IPS-20b (cell line): ENCODE measurements around the gene KCNK5.

ENCODE experiments used
- H3K27ac ChIP-seq: one replicate; pipeline ENCODE4 v1.5.1; 2013; ENCODE audit warnings: low read length
- H3K27me3 ChIP-seq: 2 replicates; pipeline ENCODE4 v1.6.1; 2013; ENCODE audit warnings: mild to moderate bottlenecking, low read length, inconsistent platforms; ENCODE audit not compliant: insufficient read depth
- H3K36me3 ChIP-seq: 2 replicates; pipeline ENCODE4 v1.6.1; 2013; ENCODE audit warnings: low read depth, mild to moderate bottlenecking, inconsistent platforms, low read length, moderate library complexity; ENCODE audit not compliant: insufficient read depth
- H3K4me1 ChIP-seq: 2 replicates; pipeline ENCODE4 v1.6.1; 2013; ENCODE audit warnings: mild to moderate bottlenecking, control low read depth, inconsistent platforms, low read length, moderate library complexity; ENCODE audit not compliant: insufficient read depth
- H3K4me3 ChIP-seq: 2 replicates; pipeline ENCODE4 v1.5.1; 2013; ENCODE audit warnings: mild to moderate bottlenecking, low read length, inconsistent platforms
- H3K9ac ChIP-seq: 2 replicates; pipeline ENCODE4 v1.6.1; 2013; ENCODE audit warnings: low read depth, mild to moderate bottlenecking, inconsistent platforms, low read length, moderate library complexity
- H3K9me3 ChIP-seq: 2 replicates; pipeline ENCODE4 v1.6.1; 2013; ENCODE audit warnings: mild to moderate bottlenecking, low read depth, low read length, inconsistent platforms; ENCODE audit not compliant: insufficient read depth

Gene KCNK5, protein sequence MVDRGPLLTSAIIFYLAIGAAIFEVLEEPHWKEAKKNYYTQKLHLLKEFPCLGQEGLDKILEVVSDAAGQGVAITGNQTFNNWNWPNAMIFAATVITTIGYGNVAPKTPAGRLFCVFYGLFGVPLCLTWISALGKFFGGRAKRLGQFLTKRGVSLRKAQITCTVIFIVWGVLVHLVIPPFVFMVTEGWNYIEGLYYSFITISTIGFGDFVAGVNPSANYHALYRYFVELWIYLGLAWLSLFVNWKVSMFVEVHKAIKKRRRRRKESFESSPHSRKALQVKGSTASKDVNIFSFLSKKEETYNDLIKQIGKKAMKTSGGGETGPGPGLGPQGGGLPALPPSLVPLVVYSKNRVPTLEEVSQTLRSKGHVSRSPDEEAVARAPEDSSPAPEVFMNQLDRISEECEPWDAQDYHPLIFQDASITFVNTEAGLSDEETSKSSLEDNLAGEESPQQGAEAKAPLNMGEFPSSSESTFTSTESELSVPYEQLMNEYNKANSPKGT

DNA sequence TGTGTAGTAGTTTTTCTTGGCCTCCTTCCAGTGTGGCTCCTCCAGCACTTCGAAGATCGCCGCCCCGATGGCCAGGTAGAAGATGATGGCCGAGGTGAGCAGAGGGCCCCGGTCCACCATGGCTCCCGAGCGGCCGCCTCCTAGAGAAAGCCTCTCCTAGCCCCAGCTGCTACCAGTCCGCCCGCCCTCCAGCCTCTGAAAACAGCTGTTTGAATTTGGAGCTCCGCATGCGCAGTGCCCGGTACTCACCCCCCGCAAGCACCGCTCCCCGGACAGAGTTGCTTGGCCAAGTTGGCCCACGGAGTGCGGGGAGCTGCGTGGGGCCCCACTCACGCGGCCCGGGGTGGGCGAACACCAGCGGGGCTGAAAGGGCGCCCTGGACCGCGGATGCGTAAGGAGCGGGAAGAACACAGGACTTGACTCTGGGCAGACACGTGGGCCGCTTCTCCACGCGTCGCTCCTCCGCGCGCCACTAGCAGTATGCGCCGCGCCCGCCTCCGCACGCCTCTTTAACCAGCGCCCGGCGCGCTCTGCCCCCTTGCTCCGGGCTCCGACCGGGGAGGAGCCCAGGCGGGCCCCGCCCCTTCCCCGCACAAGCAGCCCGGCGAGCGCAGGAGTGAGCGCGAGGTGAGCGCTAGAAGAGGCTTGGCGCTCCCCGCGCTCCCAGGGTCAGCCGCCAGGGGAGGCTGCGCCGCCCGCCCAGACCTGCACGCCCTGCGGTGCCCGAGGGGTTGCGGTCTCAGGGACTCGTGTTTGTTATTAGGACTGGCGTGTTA lies at the start of gene KCNK5:
Gene KCNK5, minus strand, starts transcription at position 484 of the 776 bp plus-strand sequence. Its CDS starts 364 bp downstream, at position 120.
- H3K27ac ChIP-seq = no peak within 1 kb of the TSS
- H3K9me3 ChIP-seq = no peaks in the 10 kb centered on the region
- peak within 1 kb of the TSS; percentile 80 for H3K4me3 ChIP-seq
- H3K36me3 ChIP-seq = peaks cover 6% of the 10 kb centered on the region; the same call in 1 of the 2 replicates
- H3K4me1 ChIP-seq = peaks cover 40% of the 10 kb centered on the region
- H3K9ac ChIP-seq = peak within 1 kb of the TSS; percentile 85
- H3K27me3 ChIP-seq = peaks cover 16% of the 10 kb centered on the region

DNA sequence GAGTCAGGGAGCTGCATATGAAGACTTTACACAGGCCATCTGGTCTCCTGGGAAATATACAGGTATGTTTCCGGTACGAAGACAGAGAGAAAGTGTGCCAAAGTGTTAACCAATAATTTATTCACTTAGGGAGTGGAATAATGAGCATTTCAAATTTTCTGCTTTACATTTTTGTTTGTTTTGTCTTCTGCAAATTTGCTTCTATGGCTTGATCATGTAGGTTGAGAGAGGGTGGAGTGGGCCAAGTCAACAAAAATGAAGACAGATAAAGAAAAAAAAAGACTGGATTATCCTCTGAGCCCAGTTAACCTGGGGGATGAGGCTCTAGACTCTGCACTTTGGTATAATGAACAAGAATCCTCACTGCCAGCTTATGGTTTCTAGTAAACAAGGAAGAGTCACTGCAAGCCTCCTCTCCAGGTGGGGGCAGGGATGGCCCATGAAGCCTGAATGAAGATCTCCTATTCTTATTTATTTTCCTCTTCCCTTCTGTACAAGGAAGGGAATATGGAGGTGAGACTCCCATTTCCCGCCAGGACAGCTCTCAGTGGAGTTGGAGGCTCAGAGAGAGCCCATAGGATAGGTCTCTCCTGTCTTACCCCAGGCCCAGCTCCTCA lies 47.2 kb upstream of the KCNK5 start:
- Histone ChIP-seq H3K4me1 (peaks cover 15% of the 10 kb centered on the region), H3K27ac (no peak overlapping the region), H3K36me3 (no peaks in the 10 kb centered on the region), H3K9ac (no peak overlapping the region), H3K9me3 (no peaks in the 10 kb centered on the region), H3K4me3 (no peak overlapping the region), H3K27me3 (no peaks in the 10 kb centered on the region)

DNA sequence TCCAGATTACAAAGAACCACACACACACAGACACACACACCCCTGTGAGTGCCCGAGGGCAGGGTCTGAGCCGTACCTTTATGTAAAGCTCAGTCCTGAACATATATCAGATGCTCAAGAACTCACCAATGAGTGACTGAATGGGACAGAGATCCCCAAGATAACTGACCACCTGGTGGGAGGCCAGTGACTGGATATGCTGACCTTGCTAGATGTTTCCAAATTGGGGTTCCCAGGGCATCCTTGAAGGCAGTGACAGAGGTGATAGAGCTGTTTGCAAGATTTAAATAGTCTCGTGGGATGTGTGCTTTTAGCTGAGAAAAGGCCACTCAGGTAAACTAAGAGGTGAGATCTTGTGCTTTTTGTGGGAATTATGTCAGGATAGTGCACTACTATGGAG lies 45.6 kb upstream of the KCNK5 start:
- no peak overlapping the region for H3K27ac ChIP-seq
- no peaks in the 10 kb centered on the region for H3K9me3 ChIP-seq
- no peaks in the 10 kb centered on the region for H3K36me3 ChIP-seq
- H3K27me3 ChIP-seq = no peaks in the 10 kb centered on the region
- H3K4me1 ChIP-seq = peaks cover 15% of the 10 kb centered on the region
- H3K4me3 ChIP-seq = no peak overlapping the region
- H3K9ac ChIP-seq = no peak overlapping the region

DNA sequence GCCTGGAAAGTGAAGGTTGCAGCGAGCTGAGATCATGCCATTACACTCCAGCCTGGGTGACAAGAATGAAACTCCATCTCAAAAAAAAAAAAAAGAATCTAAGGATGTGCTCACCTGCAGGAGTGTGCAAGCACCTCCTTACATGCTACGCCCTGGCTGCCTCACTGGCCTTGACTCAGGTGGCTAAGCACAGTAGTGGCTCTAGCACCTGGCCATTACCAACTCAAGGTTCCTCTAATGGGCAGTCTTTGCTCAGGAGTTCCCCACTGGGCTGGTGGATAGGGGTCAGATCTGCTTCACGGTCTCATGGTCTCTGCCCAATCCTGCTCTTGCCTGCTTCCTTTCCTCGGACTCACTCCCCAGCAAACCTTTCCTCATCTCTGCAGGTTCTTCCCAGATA lies 45.2 kb upstream of the KCNK5 start:
- no peaks in the 10 kb centered on the region for H3K36me3 ChIP-seq
- H3K4me1 ChIP-seq = peaks cover 15% of the 10 kb centered on the region
- H3K27me3 ChIP-seq = no peaks in the 10 kb centered on the region
- no peak overlapping the region for H3K9ac ChIP-seq
- no peaks in the 10 kb centered on the region for H3K9me3 ChIP-seq
- no peak overlapping the region for H3K4me3 ChIP-seq
- no peak overlapping the region for H3K27ac ChIP-seq

DNA sequence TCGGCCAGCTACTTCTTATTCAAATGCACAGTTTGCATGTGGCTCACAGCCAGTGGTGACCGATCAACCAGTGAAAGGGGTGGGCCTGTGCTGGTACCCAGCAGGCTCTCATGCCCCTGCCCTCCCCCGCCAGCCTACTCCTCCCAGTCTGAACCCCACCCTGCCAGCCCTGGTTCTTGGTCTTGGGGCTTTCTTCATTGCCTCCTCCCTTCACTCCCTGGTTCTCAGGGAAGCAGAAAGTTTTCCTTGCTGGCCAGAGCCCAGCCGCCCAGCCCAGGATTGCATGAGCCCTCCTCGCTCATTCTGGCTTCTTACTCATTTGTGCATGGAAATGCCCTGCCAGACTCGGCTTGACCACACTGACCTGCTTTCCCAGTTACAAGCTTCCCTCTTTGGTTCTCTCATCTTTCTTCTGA lies 44.1 kb upstream of the KCNK5 start:
- H3K4me3 ChIP-seq = peak overlapping the region; percentile 7; the same call in 1 of the 2 replicates
- H3K9me3 ChIP-seq = no peaks in the 10 kb centered on the region
- peaks cover 19% of the 10 kb centered on the region for H3K4me1 ChIP-seq
- no peaks in the 10 kb centered on the region for H3K36me3 ChIP-seq
- H3K9ac ChIP-seq = peak overlapping the region; percentile 16; the same call in 1 of the 2 replicates
- H3K27me3 ChIP-seq = no peaks in the 10 kb centered on the region
- peak overlapping the region; percentile 17 for H3K27ac ChIP-seq

DNA sequence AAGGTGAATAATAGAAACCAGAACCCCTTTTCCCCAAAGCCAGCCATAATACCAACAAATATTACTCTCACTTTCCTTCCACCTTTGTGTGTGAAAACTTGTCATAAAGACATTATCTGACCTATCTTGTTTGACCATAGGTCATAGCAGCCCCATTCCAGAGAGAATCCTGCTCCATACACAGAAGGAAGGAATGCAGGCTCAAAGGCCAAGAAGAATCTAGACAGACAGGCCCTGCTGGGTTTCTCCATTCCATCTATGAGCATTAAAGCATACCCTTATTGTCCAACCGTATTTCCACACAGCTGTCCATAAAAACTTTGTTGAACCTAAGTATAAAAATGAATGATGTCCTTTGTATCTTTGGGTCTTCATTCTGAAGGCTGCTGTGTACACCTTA lies 40.7 kb upstream of the KCNK5 start:
- H3K4me1 ChIP-seq = peaks cover 19% of the 10 kb centered on the region
- H3K9me3 ChIP-seq = no peaks in the 10 kb centered on the region

DNA sequence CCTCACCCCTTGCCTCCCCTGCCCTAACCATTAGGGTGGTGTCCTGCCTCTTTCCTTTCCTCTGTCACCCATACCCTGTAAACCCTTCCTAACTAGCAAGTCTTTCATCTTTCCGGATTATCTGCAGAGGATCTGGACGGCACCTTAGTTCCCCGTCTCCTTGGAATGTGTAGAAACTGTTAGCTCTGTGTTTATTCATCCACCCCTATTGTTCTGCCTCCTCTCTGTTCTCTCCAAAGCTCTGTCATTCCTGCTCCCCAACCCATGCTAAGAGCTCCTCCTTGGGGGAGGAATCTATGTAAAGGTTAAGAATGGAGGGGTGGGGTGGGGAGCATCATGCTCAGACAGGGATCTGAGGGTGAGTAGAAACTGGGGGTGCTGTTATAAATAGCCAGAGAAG lies 39.4 kb upstream of the KCNK5 start:
- Histone ChIP-seq H3K27ac (no peak overlapping the region), H3K27me3 (no peaks in the 10 kb centered on the region), H3K4me1 (peaks cover 18% of the 10 kb centered on the region), H3K36me3 (no peaks in the 10 kb centered on the region), H3K4me3 (no peak overlapping the region), H3K9ac (no peak overlapping the region; the same call in 1 of the 2 replicates), H3K9me3 (no peaks in the 10 kb centered on the region)

More for the DNA sequence above, 40.7 kb upstream of the KCNK5 start:
- H3K4me3 ChIP-seq = no peak overlapping the region
- no peak overlapping the region for H3K9ac ChIP-seq
- H3K27me3 ChIP-seq = no peaks in the 10 kb centered on the region
- H3K27ac ChIP-seq = no peak overlapping the region
- no peaks in the 10 kb centered on the region for H3K36me3 ChIP-seq

DNA sequence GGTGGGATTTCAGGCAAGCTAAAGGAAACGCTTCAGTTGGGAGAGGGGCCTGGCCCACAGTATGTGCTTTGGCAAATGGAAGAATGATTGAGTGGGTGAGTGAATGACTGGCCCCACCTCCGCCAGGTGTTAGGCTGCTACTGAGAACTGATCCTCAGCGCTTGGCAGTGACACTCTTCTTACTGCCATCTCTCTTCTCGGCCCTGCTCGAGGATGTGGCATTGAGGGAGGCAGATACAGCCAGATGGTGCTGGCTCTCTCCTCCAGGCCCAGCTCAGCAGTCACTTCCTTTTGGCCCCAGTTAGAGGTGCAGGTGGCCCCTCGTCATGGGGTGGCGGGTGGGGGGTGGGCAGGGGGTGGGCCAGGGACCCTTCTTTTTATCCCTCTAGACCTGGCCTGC lies 38.9 kb upstream of the KCNK5 start:
- H3K27me3 ChIP-seq = no peaks in the 10 kb centered on the region
- H3K4me1 ChIP-seq = peaks cover 14% of the 10 kb centered on the region
- no peaks in the 10 kb centered on the region for H3K9me3 ChIP-seq
- no peaks in the 10 kb centered on the region for H3K36me3 ChIP-seq
- H3K9ac ChIP-seq = no peak overlapping the region
- no peak overlapping the region for H3K27ac ChIP-seq
- no peak overlapping the region for H3K4me3 ChIP-seq

DNA sequence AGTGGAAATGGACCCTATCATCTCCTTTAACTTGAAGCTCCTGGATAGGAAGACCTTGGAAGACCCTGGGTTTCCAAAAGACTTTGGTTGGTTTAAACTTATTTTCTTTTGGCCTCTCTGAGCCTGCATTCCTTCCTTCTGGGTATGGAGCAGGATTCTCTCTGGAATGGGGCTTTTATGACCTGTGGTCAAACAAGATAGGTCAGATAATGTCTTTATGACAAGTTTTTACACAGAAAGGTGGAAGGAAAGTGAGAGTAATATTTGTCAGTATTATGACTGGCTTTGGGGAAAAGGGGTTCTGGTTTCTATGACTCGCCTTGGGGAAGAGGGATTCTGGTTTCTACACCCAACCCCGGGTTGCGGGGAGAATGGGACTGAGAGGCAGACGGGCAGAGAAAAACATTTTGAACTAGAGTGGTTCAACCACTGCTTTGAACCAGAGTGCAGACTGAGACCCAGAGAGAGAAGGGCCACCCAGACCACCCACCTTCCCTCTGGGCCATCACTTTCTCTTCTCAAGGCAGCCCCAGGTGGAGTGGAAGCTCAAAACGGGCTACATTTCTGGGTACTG lies 37.6 kb upstream of the KCNK5 start:
- no peak overlapping the region for H3K9ac ChIP-seq
- no peak overlapping the region for H3K4me3 ChIP-seq
- H3K4me1 ChIP-seq = peaks cover 12% of the 10 kb centered on the region; the same call in 1 of the 2 replicates
- no peak overlapping the region for H3K27ac ChIP-seq
- no peaks in the 10 kb centered on the region for H3K36me3 ChIP-seq
- H3K27me3 ChIP-seq = no peaks in the 10 kb centered on the region
- no peaks in the 10 kb centered on the region for H3K9me3 ChIP-seq

DNA sequence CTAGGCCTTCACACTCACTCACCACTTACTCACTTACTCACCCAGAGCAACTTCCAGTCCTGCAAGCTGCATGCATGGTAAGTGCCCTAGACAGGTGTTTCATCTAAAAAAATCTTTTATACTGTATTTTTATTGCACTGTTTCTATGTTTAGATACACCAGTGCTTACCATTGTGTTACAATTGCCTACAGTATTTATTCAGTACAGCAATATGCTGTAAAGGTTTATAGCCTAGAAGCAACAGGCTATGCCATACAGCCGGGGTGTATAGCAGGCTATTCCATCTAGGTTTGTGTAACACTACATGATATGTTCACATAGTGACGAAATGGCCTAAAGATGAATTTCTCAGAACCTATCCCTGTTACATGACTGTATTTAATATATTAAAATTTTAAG lies 37.1 kb upstream of the KCNK5 start:
- H3K4me3 ChIP-seq = no peak overlapping the region
- no peaks in the 10 kb centered on the region for H3K36me3 ChIP-seq
- no peak overlapping the region for H3K27ac ChIP-seq
- no peaks in the 10 kb centered on the region for H3K27me3 ChIP-seq
- no peak overlapping the region for H3K9ac ChIP-seq
- H3K4me1 ChIP-seq = peaks cover 16% of the 10 kb centered on the region; the same call in 1 of the 2 replicates
- no peaks in the 10 kb centered on the region for H3K9me3 ChIP-seq
